Stimulated activated CD8-positive, alpha-beta memory T cell treated with anti-CD3 and anti-CD28 coated beads, Interleukin-7, amount 100 ng/mL, for 4 hours (primary cell): ENCODE results near the gene DLEC1.
"Not testable (repeated sequence)": the region's sequence is repeated elsewhere in the genome, so short reads cannot be mapped to it uniquely, and the experiment has no call there.

Experiments used
- DNase-seq, 2 donors: peaks; one replicate each; pipeline ENCODE4 v3.0.0-alpha.2; 2020; ENCODE audit warnings: low read depth in 2 of 2

The DLEC1 gene

DNA sequence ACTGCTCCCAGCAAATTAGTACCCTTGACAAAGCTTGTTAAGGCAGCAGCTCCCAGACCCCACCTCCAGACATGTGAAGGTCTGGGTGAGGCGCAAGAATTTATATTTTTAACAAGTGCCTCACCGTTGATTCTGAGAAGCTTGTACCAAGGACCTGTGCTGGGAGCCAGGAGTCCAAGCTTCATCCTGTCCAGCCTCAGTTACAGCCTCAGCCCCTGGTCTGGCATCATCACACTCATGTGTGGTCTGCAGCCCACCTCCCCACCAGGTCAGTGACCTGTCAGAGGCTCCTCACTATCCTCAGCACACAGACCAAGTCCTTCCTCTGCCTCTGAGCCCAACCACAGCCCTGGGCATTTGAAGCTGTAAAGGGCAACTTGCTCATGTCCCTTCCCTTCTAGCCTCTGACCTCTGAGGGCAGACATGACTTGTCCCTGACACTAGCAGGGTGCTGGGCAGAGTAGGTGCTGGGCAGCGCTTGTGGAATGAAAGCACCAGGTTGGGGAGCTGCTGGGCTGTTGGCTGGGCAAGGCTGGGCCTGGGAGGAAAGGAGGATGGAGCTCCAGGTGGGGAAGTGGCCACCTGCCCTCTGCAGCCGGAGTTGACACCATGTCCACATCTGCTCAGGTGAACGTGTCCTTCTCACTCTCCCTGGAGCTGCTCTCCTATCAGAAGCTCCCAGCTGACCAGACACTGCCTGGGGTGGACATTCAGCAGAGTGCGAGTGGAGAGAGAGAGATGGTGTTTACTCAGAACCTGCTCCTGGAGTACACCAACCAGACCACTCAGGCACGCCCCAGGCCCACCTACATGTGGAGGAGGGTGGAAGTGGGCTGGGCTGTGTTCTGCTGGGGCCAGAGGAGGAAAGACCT is 81.0 kb downstream of the DLEC1 start:
- no peak for DNase-seq

GRCh38 chr3:38120693-38121450 is 81.9 kb downstream of the DLEC1 start:
- DNase-seq = no peak

- DNase-seq = no peak
These were observed 82.4 kb downstream of the DLEC1 start for GRCh38 chr3:38121451-38121831.

DNA sequence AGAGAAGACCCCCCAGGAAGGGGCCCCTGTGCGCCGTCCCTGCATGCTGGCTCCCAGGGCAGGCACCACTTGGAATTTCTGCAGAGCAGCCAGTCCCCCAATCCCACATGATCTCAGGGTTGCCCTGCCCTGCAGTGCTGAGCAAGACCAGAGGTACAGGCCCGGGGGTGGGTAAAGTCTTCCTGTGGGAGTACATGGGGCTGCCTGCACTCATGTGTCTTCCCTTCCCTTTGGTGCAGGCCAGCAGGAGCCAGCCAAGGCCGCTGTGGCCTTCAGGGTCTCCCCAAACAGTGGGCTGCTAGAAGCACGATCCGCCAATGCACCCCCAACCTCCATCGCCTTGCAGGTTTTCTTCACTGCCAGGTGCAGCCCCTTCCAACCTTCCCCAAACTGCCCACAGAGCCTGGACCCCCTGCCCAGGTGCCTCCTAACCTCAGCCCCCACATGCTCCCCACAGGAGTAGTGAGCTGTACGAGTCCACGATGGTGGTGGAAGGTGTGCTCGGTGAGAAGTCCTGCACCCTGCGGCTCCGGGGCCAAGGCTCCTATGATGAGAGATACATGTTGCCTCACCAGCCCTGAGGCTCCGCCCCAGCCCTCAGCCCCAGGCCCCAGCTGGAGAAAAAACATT is 82.9 kb downstream of the DLEC1 start:
- DNase-seq = no peak

- no peak for DNase-seq
These were observed 83.8 kb downstream of the DLEC1 start for GRCh38 chr3:38122712-38123290.

- no peak for DNase-seq
These were observed 85.5 kb downstream of the DLEC1 start for GRCh38 chr3:38124324-38125122.

GRCh38 chr3:38125305-38126120 is 86.5 kb downstream of the DLEC1 start:
- no peak for DNase-seq

- DNase-seq = no peak
These were observed 87.3 kb downstream of the DLEC1 start for GRCh38 chr3:38126121-38126892.

DNA sequence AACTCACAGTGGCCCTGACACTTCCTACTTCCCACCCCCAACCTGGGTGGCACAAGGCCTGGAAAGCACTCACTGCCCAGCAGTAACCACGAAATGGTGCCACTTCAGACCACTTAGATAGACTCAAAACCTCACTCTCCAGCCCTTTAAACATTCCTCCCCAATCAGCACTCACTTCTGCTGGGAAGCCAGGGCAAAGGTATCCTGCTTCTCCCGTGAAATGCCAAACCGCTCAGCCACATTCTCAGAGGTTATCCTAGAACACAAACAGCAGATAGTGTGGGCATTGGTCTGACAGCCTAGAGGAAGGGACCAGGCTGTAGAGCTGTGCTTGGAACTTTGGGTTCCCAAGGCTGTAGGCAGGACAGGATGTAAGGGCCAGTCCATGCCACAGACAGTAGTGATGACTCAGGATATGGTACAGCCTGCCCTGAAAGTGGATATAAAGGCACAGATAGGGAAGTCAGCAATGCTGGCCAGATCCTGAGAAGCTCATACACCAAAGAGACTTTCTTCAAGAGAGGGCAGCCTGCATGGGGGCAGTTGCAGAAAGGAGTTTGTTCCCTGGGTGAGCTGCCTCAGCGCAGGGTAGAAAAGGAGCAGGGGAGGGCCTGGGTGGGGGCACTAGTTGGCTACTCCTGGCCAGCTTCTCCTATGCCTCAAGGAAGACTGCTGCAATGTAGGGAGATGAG is 88.7 kb downstream of the DLEC1 start:
- no peak for DNase-seq

DNA sequence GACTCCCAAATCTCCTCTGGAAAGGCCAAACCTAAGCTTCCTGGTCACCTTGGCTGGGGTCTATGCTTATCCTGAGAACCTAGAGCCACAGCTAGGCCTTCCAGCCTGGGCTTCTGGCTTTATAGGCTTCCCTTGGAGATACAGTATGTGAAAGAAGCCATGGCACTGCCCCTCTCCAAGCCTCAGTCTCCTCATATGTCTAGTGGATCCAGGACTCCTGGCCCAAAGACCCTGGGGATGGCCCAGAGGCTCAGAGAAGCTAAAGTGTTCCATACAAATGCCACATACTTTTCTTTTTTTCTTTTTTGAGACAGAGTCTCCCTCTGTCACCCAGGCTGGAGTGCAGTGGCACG is 89.3 kb downstream of the DLEC1 start:
- DNase-seq = no peak

GRCh38 chr3:38129058-38129457 is 90.0 kb downstream of the DLEC1 start:
- no peak for DNase-seq

DNA sequence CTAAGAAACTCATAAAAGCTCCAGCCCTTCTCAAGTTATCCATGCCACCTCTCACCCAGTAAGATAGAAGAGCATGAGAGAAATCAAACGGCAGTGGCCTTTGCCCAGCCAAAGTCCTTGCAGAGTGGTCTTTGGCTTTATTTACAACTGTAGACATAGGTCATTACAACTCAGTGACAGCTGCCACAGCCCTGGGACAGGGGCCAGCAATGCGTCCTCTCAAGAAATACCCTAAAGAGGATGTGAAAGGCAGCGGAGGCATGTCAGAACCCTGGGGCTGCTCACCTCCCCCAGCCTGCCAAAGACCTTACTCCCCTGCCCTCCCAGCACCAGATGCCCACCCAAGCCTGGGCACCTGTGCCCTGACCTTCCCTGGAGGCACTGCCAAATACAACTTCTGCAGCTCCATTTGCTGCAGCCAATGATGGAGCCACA is 91.6 kb downstream of the DLEC1 start:
- no peak for DNase-seq

DNA sequence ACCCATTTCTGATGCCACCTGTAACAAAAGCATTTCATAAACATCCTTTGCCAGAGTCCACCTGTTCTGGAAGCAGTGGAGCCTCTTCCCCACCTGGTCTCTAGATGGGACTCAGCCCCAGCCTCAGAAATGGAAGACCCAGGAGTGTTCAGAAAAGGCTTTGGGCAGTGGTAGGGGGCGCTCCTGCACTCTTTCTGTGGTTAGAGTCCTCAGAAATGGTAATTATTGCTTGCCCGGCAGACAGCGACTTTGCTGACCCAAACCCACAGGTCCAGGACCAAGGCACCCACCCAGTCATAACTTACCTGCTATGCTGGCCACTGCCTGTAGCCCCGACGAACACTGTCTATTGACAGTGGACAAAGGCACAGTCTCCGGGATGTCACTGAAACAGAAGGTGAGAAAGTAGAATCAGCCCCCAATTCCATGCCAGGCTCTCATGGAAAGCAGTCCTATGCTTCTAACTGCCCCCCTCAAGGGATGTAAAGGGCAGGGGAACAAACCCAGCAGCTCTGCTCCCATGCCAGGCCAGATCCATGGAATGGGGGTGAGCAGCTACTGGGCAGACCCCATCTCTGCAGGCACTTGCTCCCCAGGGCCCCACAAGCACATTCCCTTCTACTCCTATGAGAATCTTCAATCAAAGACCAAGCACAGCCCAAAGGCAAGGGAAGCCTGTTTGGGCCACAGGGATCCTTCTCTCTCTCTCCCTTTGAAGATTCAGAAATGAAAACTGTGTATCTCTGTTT is 92.8 kb downstream of the DLEC1 start:
- DNase-seq = no peak

GRCh38 chr3:38133209-38133556 is 94.2 kb downstream of the DLEC1 start:
- DNase-seq = no peak

GRCh38 chr3:38133557-38134405 is 94.8 kb downstream of the DLEC1 start:
- DNase-seq = no peak

DNA sequence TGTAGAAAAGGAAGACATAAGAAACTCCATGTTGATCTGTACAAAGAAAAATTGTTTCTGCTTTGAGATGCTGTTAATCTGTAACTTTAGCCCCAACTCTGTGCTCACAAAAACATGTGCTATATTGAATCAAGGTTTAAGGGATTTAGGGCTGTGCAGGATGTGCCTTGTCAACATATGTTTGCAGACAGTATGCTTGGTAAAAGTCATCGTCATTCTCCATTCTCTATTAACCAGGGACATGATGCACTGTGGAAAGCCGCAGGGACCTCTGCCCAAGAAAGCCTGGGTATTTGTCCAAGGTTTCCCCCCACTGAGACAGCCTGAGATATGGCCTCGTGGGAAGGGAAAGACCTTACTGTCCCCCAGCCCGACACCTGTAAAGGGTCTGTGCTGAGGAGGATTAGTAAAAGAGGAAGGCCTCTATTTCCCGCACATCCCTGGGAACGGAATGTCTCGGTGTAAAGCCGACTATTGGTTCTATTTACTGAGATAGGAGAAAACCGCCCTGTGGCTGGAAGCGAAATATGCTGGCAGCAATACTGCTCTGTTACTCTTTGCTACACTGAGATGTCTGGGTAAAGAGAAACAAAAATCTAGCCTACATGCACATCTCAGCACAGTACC is 95.6 kb downstream of the DLEC1 start:
- DNase-seq = not testable (repeated sequence)

GRCh38 chr3:38135621-38136277 is 96.7 kb downstream of the DLEC1 start:
- not testable (repeated sequence) for DNase-seq
